Measurements from ENCODE around the gene SLC8B1.

SLC8B1 gene

GRCh38 chr12:113373440-113373839, 38.5 kb upstream of the SLC8B1 start:
- no peak for DNase-seq (ENCODE audit: low read depth in 2 of 2)
- no peak overlapping the region for H3K4me3 ChIP-seq (replicated peaks in 1 of 2; ENCODE audit: low read depth in 2 of 2, low read length in 2 of 2)
- TF ChIP-seq, protein P1, sequence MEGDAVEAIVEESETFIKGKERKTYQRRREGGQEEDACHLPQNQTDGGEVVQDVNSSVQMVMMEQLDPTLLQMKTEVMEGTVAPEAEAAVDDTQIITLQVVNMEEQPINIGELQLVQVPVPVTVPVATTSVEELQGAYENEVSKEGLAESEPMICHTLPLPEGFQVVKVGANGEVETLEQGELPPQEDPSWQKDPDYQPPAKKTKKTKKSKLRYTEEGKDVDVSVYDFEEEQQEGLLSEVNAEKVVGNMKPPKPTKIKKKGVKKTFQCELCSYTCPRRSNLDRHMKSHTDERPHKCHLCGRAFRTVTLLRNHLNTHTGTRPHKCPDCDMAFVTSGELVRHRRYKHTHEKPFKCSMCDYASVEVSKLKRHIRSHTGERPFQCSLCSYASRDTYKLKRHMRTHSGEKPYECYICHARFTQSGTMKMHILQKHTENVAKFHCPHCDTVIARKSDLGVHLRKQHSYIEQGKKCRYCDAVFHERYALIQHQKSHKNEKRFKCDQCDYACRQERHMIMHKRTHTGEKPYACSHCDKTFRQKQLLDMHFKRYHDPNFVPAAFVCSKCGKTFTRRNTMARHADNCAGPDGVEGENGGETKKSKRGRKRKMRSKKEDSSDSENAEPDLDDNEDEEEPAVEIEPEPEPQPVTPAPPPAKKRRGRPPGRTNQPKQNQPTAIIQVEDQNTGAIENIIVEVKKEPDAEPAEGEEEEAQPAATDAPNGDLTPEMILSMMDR (IDR thresholded peaks at IDR 0.05; ENCODE audit: low read depth, low read length), result no peak

DNA sequence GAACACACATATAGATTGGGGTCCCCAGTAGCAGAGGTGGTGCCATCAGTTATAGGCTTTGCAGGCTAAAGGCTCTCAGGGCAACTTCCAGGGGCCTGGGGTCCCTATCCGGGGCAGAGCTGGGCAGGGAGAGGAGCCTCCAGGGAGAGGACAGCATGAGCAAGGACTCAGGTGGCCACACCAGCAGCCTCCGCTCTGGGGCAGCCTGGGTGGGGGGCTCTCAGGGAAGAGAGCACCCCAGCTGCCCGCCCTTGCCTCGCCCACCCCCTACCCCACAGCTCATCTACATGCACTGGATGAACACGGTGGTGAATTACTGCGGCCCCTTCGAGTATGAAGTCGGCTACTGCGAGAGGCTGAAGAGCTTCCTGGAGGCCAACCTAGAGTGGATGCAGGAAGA, 37.5 kb upstream of the SLC8B1 start:
- no peak for DNase-seq (ENCODE audit: low read depth in 2 of 2)
- no peak overlapping the region for H3K4me3 ChIP-seq (replicated peaks in 1 of 2; ENCODE audit: low read depth in 2 of 2, low read length in 2 of 2)
- TF ChIP-seq, protein P1 (IDR thresholded peaks at IDR 0.05; ENCODE audit: low read depth, low read length), result no peak

DNA sequence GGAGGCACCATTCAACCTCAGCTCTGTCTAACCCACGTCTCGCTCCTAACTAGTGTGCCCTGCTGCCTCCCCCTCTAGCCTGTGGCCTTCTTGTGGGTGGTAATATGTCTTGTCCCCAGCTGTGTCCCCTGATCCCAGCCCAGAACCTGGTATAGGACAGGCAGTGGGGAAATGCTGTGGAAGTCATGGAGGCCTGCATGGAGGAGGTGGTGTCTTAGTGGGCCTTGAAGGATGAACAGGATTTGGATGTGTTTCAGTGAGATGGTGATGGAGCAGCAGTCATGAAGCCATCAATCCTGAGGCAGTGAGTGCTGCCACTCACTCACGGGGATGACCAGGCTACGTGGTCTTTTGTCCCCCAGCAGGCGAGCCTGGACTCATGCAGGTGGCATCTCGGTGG, 36.9 kb upstream of the SLC8B1 start:
- DNase-seq (ENCODE audit: low read depth in 2 of 2), result no peak
- no peak overlapping the region for H3K4me3 ChIP-seq (replicated peaks in 1 of 2; ENCODE audit: low read depth in 2 of 2, low read length in 2 of 2)
- TF ChIP-seq, protein P1 (IDR thresholded peaks at IDR 0.05; ENCODE audit: low read depth, low read length), result no peak

DNA sequence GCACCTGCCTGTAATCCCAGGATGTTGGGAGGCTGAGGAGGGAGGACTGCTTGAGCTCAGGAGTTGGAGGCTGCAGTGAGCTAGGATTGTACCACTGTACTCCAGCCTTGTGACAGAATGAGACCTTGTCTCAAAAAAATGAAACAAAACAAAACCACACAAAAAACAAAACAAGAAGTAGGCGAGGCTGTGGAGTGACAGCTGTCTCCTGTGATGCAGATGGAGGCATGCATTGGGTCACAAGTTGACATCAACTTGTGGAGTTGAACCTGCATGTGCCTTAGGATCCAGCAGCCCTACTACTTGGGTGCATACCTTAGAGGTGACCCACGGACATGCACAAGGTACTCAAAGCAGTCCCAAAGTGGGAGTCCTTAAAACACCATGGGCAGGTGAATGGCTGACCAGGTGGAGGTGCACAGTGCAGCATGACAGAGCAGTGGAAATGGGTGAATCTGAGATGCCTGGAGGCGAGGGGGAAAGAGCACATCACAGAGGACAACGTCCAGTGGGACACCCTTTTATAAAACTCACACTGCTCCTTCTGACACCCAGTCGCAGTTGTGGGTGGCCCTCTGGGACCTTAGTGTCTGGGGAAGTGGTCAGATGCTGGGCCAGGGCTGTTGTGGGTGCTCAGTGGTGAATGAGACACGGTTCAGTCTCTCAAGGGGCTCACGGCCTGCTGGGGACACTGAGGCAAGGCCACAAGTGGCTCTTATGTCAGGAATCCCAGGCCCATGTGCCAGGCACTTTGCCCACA, 36.2 kb upstream of the SLC8B1 start:
- no peak for DNase-seq (ENCODE audit: low read depth in 2 of 2)
- no peak overlapping the region for H3K4me3 ChIP-seq (replicated peaks in 1 of 2; ENCODE audit: low read depth in 2 of 2, low read length in 2 of 2)

DNA sequence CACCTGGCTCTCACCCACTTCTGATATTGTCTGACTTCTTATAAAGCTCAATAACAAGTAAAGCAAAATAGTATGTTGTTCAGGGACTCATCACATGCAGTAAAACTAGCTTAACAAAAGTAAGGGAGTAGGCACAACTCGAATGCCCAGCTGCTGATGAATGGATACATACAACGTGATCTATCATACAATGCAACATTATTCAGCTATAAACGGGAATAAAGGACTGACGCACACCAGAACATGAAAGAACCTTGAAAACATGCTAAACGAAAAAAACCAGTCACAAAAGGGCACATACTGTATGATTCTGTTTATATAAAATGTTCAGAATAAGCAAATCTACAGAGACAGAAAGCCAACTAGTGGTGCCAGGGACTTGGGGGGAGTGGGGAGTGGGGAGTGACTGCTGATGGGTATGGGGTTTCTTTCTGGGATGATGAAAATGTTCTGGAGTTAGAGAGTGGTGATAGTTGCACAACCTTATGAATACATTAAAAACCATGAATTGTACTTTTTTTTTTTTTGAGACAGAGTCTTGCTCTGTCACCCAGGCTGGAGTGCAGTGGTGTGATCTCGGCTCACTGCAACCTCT, 34.6 kb upstream of the SLC8B1 start:
- DNase-seq (ENCODE audit: low read depth in 2 of 2), result no peak
- H3K4me3 ChIP-seq (replicated peaks in 1 of 2; ENCODE audit: low read depth in 2 of 2, low read length in 2 of 2), result no peak overlapping the region
- TF ChIP-seq, protein P1 (IDR thresholded peaks at IDR 0.05; ENCODE audit: low read depth, low read length), result no peak

More for the DNA sequence above, 36.2 kb upstream of the SLC8B1 start:
- TF ChIP-seq, protein P1 (IDR thresholded peaks at IDR 0.05; ENCODE audit: low read depth, low read length), result no peak

DNA sequence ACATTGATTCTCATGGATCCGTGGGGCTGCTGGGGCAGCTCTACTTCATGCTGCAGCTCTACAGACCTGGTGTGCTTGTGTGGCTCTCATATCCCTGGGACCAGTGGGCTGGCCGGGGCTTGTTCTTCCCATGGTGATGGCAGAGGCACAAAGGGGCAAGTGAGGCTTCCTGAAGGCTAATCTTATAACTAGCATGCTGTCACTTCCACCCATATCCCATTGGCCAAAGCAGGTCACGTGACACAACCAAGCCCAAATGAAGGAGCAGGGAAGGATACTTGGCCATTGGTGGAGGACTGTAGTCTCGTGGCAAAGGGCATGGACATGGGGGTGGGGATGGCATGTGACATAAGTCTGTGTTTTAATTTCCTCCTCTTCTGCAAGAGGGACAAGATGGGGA, 33.4 kb upstream of the SLC8B1 start:
- TF ChIP-seq, protein P1 (IDR thresholded peaks at IDR 0.05; ENCODE audit: low read depth, low read length), result no peak
- no peak overlapping the region for H3K4me3 ChIP-seq (replicated peaks in 1 of 2; ENCODE audit: low read depth in 2 of 2, low read length in 2 of 2)
- no peak for DNase-seq (ENCODE audit: low read depth in 2 of 2)

All from cardiac fibroblast (primary cell).